Liver (tissue), 9 donors: ENCODE results near the gene CYLD. TPM values are rescaled to one million over a fixed set of nuclear protein-coding genes. Genes with fewer than 3 reads are reported as not detected.

Experiments
- DNase-seq: peaks from one replicate; pipeline ENCODE4 v3.0.0-alpha.2; 2017; ENCODE audit warnings: low spot score
- H3K27ac ChIP-seq, 2 donors: one replicate each; pipeline ENCODE4 v1.7.0; 2013; ENCODE audit warnings: inconsistent platforms in 2 of 2, low read length in 2 of 2, control low read depth in 1 of 2, low read depth in 1 of 2, mild to moderate bottlenecking in 1 of 2
- H3K27me3 ChIP-seq, 4 donors: one replicate each; pipeline versions ENCODE4 v1.6.1 to v1.7.0; 2013; ENCODE audit warnings: low read length in 3 of 4, inconsistent platforms in 1 of 4, mild to moderate bottlenecking in 1 of 4, moderate library complexity in 1 of 4; ENCODE audit not compliant: control insufficient read depth in 4 of 4, insufficient read depth in 4 of 4
- H3K36me3 ChIP-seq, 4 donors: one replicate each; pipeline versions ENCODE4 v1.6.1 to v1.7.0; 2013; ENCODE audit warnings: low read length in 3 of 4, mild to moderate bottlenecking in 3 of 4, low read depth in 1 of 4, moderate library complexity in 1 of 4; ENCODE audit not compliant: control insufficient read depth in 4 of 4, insufficient read depth in 3 of 4
- H3K4me1 ChIP-seq, 4 donors: one replicate each; pipeline versions ENCODE4 v1.6.1 to v1.7.0; 2013; ENCODE audit warnings: low read length in 3 of 4, mild to moderate bottlenecking in 3 of 4, moderate library complexity in 1 of 4; ENCODE audit not compliant: control insufficient read depth in 4 of 4, insufficient read depth in 4 of 4
- H3K4me3 ChIP-seq, 3 donors: one replicate each; pipeline versions ENCODE4 v1.6.1 to v1.7.0; 2013; ENCODE audit warnings: low read length in 3 of 3, control low read depth in 1 of 3, low read depth in 1 of 3, mild to moderate bottlenecking in 1 of 3
- H3K9ac ChIP-seq, 2 donors: one replicate each; pipeline ENCODE4 v1.7.0; 2013; ENCODE audit warnings: low read length in 2 of 2, mild to moderate bottlenecking in 2 of 2, moderate library complexity in 2 of 2, control low read depth in 1 of 2, low read depth in 1 of 2
- H3K9me3 ChIP-seq, 4 donors: one replicate each; pipeline versions ENCODE4 v1.6.1 to v1.7.0; 2013; ENCODE audit warnings: low read length in 3 of 4; ENCODE audit not compliant: control insufficient read depth in 4 of 4
- CTCF ChIP-seq: fragments of 150-350 bp; IDR thresholded peaks from 2 replicates; pipeline ENCODE4 v1.5.1; 2017; ENCODE audit warnings: improper control_type of control experiment, low read depth, low read length; ENCODE audit not compliant: missing input control
- EGR1 ChIP-seq, 2 donors: IDR thresholded peaks; 2 replicates each; pipeline ENCODE4 v1.6.1; 2016 to 2018; ENCODE audit warnings: antibody characterized with exemption in 2 of 2, low read depth in 2 of 2
- FOXA1 ChIP-seq: IDR thresholded peaks from 2 replicates; pipeline ENCODE4 v1.6.1; 2016; ENCODE audit warnings: antibody characterized with exemption
- FOXA2 ChIP-seq: IDR thresholded peaks from 2 replicates; pipeline ENCODE4 v1.6.1; 2016; ENCODE audit warnings: antibody characterized with exemption
- GABPA ChIP-seq, 2 donors: IDR thresholded peaks in 1 of 2; conservative IDR thresholded peaks in 1 of 2; 2 replicates each; pipeline ENCODE4 v1.6.1; 2016; ENCODE audit warnings: antibody characterized with exemption in 2 of 2, mild to moderate bottlenecking in 1 of 2, moderate library complexity in 1 of 2
- HNF4A ChIP-seq, 2 donors: conservative IDR thresholded peaks; 2 replicates each; pipeline ENCODE4 v1.6.1; 2016; ENCODE audit warnings: antibody characterized with exemption in 2 of 2, mild to moderate bottlenecking in 2 of 2
- HNF4G ChIP-seq: IDR thresholded peaks from 2 replicates; pipeline ENCODE4 v1.6.1; 2016; ENCODE audit warnings: antibody characterized with exemption
- JUND ChIP-seq, 2 donors: IDR thresholded peaks; 2 replicates each; pipeline ENCODE4 v1.6.1; 2016; ENCODE audit warnings: antibody characterized with exemption in 2 of 2
- MAX ChIP-seq: IDR thresholded peaks from 2 replicates; pipeline ENCODE4 v1.6.1; 2016; ENCODE audit warnings: antibody characterized with exemption
- NR2F2 ChIP-seq: IDR thresholded peaks from 2 replicates; pipeline ENCODE4 v1.6.1; 2016; ENCODE audit warnings: antibody characterized with exemption
- RAD21 ChIP-seq, 2 donors: IDR thresholded peaks; 2 replicates each; pipeline ENCODE4 v1.6.1; 2016; ENCODE audit warnings: antibody characterized with exemption in 2 of 2, mild to moderate bottlenecking in 2 of 2
- REST ChIP-seq: IDR thresholded peaks from 2 replicates; pipeline ENCODE4 v1.6.1; 2016; ENCODE audit warnings: antibody characterized with exemption, mild to moderate bottlenecking
- RXRA ChIP-seq, 2 donors: IDR thresholded peaks; 2 replicates each; pipeline ENCODE4 v1.6.1; 2017 to 2018; ENCODE audit warnings: antibody characterized with exemption in 2 of 2, mild to moderate bottlenecking in 1 of 2
- SP1 ChIP-seq: IDR thresholded peaks from 2 replicates; pipeline ENCODE4 v1.6.1; 2018; ENCODE audit warnings: antibody characterized with exemption, mild to moderate bottlenecking
- TAF1 ChIP-seq: conservative IDR thresholded peaks from 2 replicates; pipeline ENCODE4 v1.6.1; 2016; ENCODE audit warnings: antibody characterized with exemption, mild to moderate bottlenecking
- ZBTB33 ChIP-seq: IDR thresholded peaks from 2 replicates; pipeline ENCODE4 v1.6.1; 2016; ENCODE audit warnings: antibody characterized with exemption
- WGBS: extraction: QIAGEN DNeasy Blood & Tissue Kit; methylation state at CpG from one replicate; pipeline ENCODE4 v1.1.7; 2013; 5-methylcytosine and 5-hydroxymethylcytosine counted together
- polyA plus RNA-seq, 2 donors: library from polyadenylated mRNA; stranded (reverse) in 1 of 2; unstranded in 1 of 2; fragments of 200-250 nt in 1 of 2; fragments of >200 nt in 1 of 2; fragmentation: Nextera tagmentation in 1 of 2; extraction: Ambion mirVana in 1 of 2; gene quantifications; one replicate each; pipeline versions ENCODE4 v1.2.1 to v1.2.3, GENCODE V29; 2013 to 2015
- total RNA-seq, 2 donors: library from RNA; depleted of rRNA; stranded (reverse); fragments of >200 nt; gene quantifications; one replicate each; pipeline ENCODE4 v1.2.3, GENCODE V29; 2014
- donor health status: healthy.
- donor health status: healthy.
- donor health status: healthy.
- donor health status: healthy.
- donor health status: healthy.

Gene CYLD
- total and polyA plus RNA-seq, 4 donors, result 8.2 to 42.7 (median 13.8) TPM

GRCh38 chr16:50819706-50820105, 77.8 kb downstream of the CYLD start:
- WGBS, result 94% methylated on average over 6 of the region's 6 CpGs
- H3K4me3 ChIP-seq, result no peak overlapping the region
- TF ChIP-seq NR2F2, result no peak
- TF ChIP-seq CTCF, result no peak
- TF ChIP-seq HNF4A (conservative IDR thresholded peaks at IDR 0.05), result no peak
- no peak for TF ChIP-seq SP1
- TF ChIP-seq REST, result no peak
- TF ChIP-seq JUND (IDR thresholded peaks at IDR 0.05), result no peak
- TF ChIP-seq EGR1 (IDR thresholded peaks at IDR 0.05; ENCODE audit: low read depth in 2 of 2), result no peak
- TF ChIP-seq HNF4G, result no peak
- H3K9me3 ChIP-seq, result no peaks in the 10 kb centered on the region
- no peak for DNase-seq
- no peaks in the 10 kb centered on the region for H3K27me3 ChIP-seq
- H3K9ac ChIP-seq, result no peak overlapping the region
- no peak overlapping the region for H3K27ac ChIP-seq
- no peaks in the 10 kb centered on the region for H3K36me3 ChIP-seq
- H3K4me1 ChIP-seq, result no peaks in the 10 kb centered on the region

GRCh38 chr16:50820225-50820624, 78.3 kb downstream of the CYLD start:
- no peak for DNase-seq
- no peak overlapping the region for H3K4me3 ChIP-seq
- no peaks in the 10 kb centered on the region for H3K9me3 ChIP-seq
- WGBS, result 95% methylated on average over 5 of the region's 5 CpGs
- no peak overlapping the region for H3K9ac ChIP-seq
- H3K27ac ChIP-seq, result no peak overlapping the region
- no peaks in the 10 kb centered on the region for H3K36me3 ChIP-seq
- H3K27me3 ChIP-seq, result no peaks in the 10 kb centered on the region
- H3K4me1 ChIP-seq, result no peaks in the 10 kb centered on the region
- TF ChIP-seq FOXA1 (no peak), MAX (no peak), TAF1 (no peak), FOXA2 (no peak), NR2F2 (no peak), HNF4A (conservative IDR thresholded peaks at IDR 0.05) (no peak), GABPA (IDR thresholded peaks at IDR 0.05 in 1 of 2, conservative IDR thresholded peaks at IDR 0.05 in 1 of 2) (no peak), RXRA (IDR thresholded peaks at IDR 0.05) (no peak), HNF4G (no peak), SP1 (no peak)

- Histone ChIP-seq H3K4me1 (no peaks in the 10 kb centered on the region), H3K27me3 (no peaks in the 10 kb centered on the region), H3K27ac (no peak overlapping the region), H3K36me3 (no peaks in the 10 kb centered on the region), H3K4me3 (no peak overlapping the region), H3K9ac (no peak overlapping the region), H3K9me3 (no peaks in the 10 kb centered on the region)
- DNase-seq, result no peak
- TF ChIP-seq MAX (no peak), ZBTB33 (no peak), RXRA (IDR thresholded peaks at IDR 0.05) (no peak), TAF1 (no peak), HNF4A (conservative IDR thresholded peaks at IDR 0.05) (no peak), JUND (IDR thresholded peaks at IDR 0.05) (no peak), RAD21 (IDR thresholded peaks at IDR 0.05) (no peak), GABPA (IDR thresholded peaks at IDR 0.05 in 1 of 2, conservative IDR thresholded peaks at IDR 0.05 in 1 of 2) (no peak), HNF4G (no peak), CTCF (no peak), FOXA1 (no peak), SP1 (no peak), EGR1 (IDR thresholded peaks at IDR 0.05; ENCODE audit: low read depth in 2 of 2) (no peak)
- WGBS, result 93% methylated on average over 6 of the region's 6 CpGs
These were observed 79.7 kb downstream of the CYLD start for GRCh38 chr16:50821586-50821985.
